Epidermal melanocyte (primary cell): Measurements from ENCODE around the gene CRB3.

ENCODE experiments used
- DNase-seq: peaks from one replicate; pipeline ENCODE4 v3.0.0; 2011; ENCODE audit warnings: low spot score; ENCODE audit not compliant: insufficient read length

CRB3 gene

GRCh38 chr19:6433165-6433564 lies 30.9 kb upstream of the CRB3 start:
- no peak for DNase-seq

- DNase-seq: no peak
Measured at GRCh38 chr19:6433663-6434062, 30.4 kb upstream of the CRB3 start, which contains the start of gene SLC25A41. TSS of gene SLC25A41 (minus strand) at chr19:6433763. CDS start at chr19:6433693, 70 bp downstream.

GRCh38 chr19:6439743-6440142 lies 24.3 kb upstream of the CRB3 start:
- no peak for DNase-seq

GRCh38 chr19:6440905-6441304 lies 23.2 kb upstream of the CRB3 start:
- no peak for DNase-seq

- no peak for DNase-seq
Measured at GRCh38 chr19:6442087-6442688, 21.9 kb upstream of the CRB3 start.

GRCh38 chr19:6443986-6444385 lies 20.1 kb upstream of the CRB3 start:
- no peak for DNase-seq

GRCh38 chr19:6446452-6446851 lies 17.6 kb upstream of the CRB3 start:
- no peak for DNase-seq

- no peak for DNase-seq
Measured at GRCh38 chr19:6448045-6448444, 16.0 kb upstream of the CRB3 start.

- DNase-seq: no peak
Measured at GRCh38 chr19:6450166-6450565, 13.9 kb upstream of the CRB3 start.

GRCh38 chr19:6451583-6452222 lies 12.4 kb upstream of the CRB3 start:
- no peak for DNase-seq

- DNase-seq: no peak
Measured at GRCh38 chr19:6452223-6452614, 11.9 kb upstream of the CRB3 start.

- no peak for DNase-seq
Measured at GRCh38 chr19:6452899-6453298, 11.2 kb upstream of the CRB3 start.

- no peak for DNase-seq
Measured at GRCh38 chr19:6453951-6454565, 10.0 kb upstream of the CRB3 start.

- DNase-seq: no peak
Measured at GRCh38 chr19:6455924-6456323, 8.1 kb upstream of the CRB3 start.

- no peak for DNase-seq
Measured at GRCh38 chr19:6457958-6458694, 5.9 kb upstream of the CRB3 start.

- DNase-seq: no peak
Measured at GRCh38 chr19:6458695-6459261, 5.3 kb upstream of the CRB3 start.

GRCh38 chr19:6459262-6460098 lies 4.6 kb upstream of the CRB3 start, which contains the start of gene SLC25A23:
TSS of gene SLC25A23 (minus strand) at chr19:6459792. CDS start at chr19:6459628, 164 bp downstream.
- DNase-seq: peak; percentile 72

- peak; percentile 90 for DNase-seq
Measured at GRCh38 chr19:6460099-6460884, 3.8 kb upstream of the CRB3 start.

GRCh38 chr19:6465006-6465405 lies 935 bp downstream of the CRB3 start:
- no peak for DNase-seq

GRCh38 chr19:6465663-6466062 lies 1.6 kb downstream of the CRB3 start:
- no peak for DNase-seq
